Keratinocyte (primary cell): ENCODE data around the gene GRN.

Source experiments
- CTCF ChIP-seq, 3 experiments: IDR thresholded peaks in 1 of 3; conservative IDR thresholded peaks in 1 of 3; optimal IDR thresholded peaks in 1 of 3; 2 replicates in 2 of 3; 3 replicates in 1 of 3; pipeline versions ENCODE3 to v1.5.1; 2011; ENCODE audit warnings: low read length in 3 of 3, mild to moderate bottlenecking in 3 of 3, moderate library complexity in 2 of 3, control low read depth in 1 of 3, inconsistent platforms in 1 of 3; ENCODE audit not compliant: insufficient read depth in 2 of 3; ENCODE audit errors: extremely low read depth in 1 of 3
- EZH2 ChIP-seq: IDR thresholded peaks from one replicate; pipeline ENCODE4 v1.6.1; 2012; ENCODE audit warnings: inconsistent platforms, mild to moderate bottlenecking, low read length, moderate library complexity

GRCh38 chr17:44334315-44334714, 10.8 kb upstream of the GRN start:
- no peak for TF ChIP-seq CTCF (optimal IDR thresholded peaks at IDR 0.05 in 1 of 3, IDR thresholded peaks at IDR 0.05 in 1 of 3, conservative IDR thresholded peaks at IDR 0.05 in 1 of 3; ENCODE audit: extremely low read depth in 1 of 3, insufficient read depth in 2 of 3, low read length in 3 of 3)
- no peak for TF ChIP-seq EZH2
